C4-2B (cell line): ENCODE data around the gene ATP6V1D.
"Not testable (repeated sequence)": the region's sequence is repeated elsewhere in the genome, so short reads cannot be mapped to it uniquely, and the experiment has no call there.

Source experiments
- H3K27ac ChIP-seq: fragments of 450-650 bp; 2 replicates; pipeline ENCODE4 v1.5.1; 2017
- ZFX ChIP-seq: fragments of 450-650 bp; IDR thresholded peaks from 2 replicates; pipeline ENCODE4 v1.6.1; 2017
- TF ChIP-seq, protein P1 (sequence below): fragments of 450-650 bp; conservative IDR thresholded peaks from 2 replicates; pipeline ENCODE4 v1.5.1; 2017; ENCODE audit warnings: mild to moderate bottlenecking

ATP6V1D gene

DNA sequence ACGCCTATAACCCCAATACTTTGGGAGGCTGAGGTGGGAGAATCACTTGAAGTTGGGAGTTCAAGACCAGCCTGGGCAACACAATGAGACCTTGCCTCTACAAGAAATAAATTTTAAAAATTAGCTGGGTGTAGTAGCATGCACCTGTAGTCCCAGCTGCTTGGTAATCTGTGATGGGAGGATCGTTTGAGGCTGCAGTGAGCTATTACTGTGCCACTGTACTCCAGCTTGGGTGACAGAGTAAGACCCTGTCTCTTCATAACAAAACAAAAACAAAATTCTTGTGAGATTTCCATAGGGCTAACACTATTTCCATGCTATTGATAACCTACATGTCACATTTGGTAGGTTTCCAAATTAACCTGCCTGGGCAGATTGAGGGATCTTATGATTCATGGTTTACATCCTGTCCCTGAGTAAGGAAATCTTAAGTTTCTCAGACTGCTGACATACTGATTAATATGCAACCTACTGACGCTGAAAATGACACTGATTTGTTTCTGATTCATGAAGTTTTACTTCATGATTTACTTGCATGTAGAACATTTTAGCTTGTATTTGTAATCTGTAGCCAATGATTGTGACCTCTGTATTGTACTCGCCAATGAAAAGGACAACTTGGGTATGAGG lies 15.9 kb downstream of the ATP6V1D start:
- H3K27ac ChIP-seq, result no peak overlapping the region

GRCh38 chr14:67341231-67341630 lies 18.4 kb downstream of the ATP6V1D start:
- H3K27ac ChIP-seq, result not testable (repeated sequence)

More for the DNA sequence above, 15.9 kb downstream of the ATP6V1D start:
- TF ChIP-seq, protein P1, sequence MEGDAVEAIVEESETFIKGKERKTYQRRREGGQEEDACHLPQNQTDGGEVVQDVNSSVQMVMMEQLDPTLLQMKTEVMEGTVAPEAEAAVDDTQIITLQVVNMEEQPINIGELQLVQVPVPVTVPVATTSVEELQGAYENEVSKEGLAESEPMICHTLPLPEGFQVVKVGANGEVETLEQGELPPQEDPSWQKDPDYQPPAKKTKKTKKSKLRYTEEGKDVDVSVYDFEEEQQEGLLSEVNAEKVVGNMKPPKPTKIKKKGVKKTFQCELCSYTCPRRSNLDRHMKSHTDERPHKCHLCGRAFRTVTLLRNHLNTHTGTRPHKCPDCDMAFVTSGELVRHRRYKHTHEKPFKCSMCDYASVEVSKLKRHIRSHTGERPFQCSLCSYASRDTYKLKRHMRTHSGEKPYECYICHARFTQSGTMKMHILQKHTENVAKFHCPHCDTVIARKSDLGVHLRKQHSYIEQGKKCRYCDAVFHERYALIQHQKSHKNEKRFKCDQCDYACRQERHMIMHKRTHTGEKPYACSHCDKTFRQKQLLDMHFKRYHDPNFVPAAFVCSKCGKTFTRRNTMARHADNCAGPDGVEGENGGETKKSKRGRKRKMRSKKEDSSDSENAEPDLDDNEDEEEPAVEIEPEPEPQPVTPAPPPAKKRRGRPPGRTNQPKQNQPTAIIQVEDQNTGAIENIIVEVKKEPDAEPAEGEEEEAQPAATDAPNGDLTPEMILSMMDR, result no peak
- TF ChIP-seq ZFX, result no peak

DNA sequence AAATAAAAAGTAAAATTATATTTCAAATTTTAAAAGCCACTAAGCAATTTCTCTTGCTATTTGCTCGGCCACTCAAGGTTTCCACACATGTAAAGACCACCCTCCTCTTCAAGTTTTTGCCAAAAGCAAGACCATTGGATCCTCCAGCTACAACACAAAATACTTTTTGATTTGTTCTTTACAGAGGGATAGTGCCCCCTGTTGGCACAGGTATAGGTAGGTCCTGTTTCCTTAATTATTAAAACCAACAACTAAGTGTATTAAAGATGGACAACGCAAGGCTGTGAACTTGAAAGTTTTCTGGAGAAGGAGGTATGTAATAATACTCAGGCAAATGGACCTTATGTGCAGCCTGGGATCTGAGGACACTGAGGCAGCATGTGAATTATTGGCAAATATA lies 23.8 kb downstream of the ATP6V1D start:
- TF ChIP-seq, protein P1, result peak; percentile 65
- TF ChIP-seq ZFX, result no peak
- no peak overlapping the region for H3K27ac ChIP-seq

GRCh38 chr14:67332468-67332867 lies 27.1 kb downstream of the ATP6V1D start:
- no peak overlapping the region for H3K27ac ChIP-seq
- TF ChIP-seq, protein P1, result no peak
- no peak for TF ChIP-seq ZFX

- no peak for TF ChIP-seq ZFX
- TF ChIP-seq, protein P1, result no peak
- H3K27ac ChIP-seq, result no peak overlapping the region
Measured at GRCh38 chr14:67331368-67332125, 28.1 kb downstream of the ATP6V1D start.

- H3K27ac ChIP-seq, result not testable (repeated sequence)
Measured at GRCh38 chr14:67329666-67330065, 29.9 kb downstream of the ATP6V1D start.

- no peak overlapping the region for H3K27ac ChIP-seq
- no peak for TF ChIP-seq ZFX
- TF ChIP-seq, protein P1, result no peak
Measured at GRCh38 chr14:67319142-67319541, 40.5 kb downstream of the ATP6V1D start.

- TF ChIP-seq ZFX, result no peak
- TF ChIP-seq, protein P1, result no peak
- no peak overlapping the region for H3K27ac ChIP-seq
Measured at GRCh38 chr14:67317822-67318221, 41.8 kb downstream of the ATP6V1D start.
